ENCODE measurements around the gene SERF2. TPM values are rescaled to one million over a fixed set of nuclear protein-coding genes. Genes with fewer than 3 reads are reported as not detected.

The SERF2 gene
- total and polyA plus RNA-seq, 2 of the 13 experiments (the other 11 are each of a cell fraction or from before 2014, with no cell fraction given) = 811 to 1,257 TPM

DNA sequence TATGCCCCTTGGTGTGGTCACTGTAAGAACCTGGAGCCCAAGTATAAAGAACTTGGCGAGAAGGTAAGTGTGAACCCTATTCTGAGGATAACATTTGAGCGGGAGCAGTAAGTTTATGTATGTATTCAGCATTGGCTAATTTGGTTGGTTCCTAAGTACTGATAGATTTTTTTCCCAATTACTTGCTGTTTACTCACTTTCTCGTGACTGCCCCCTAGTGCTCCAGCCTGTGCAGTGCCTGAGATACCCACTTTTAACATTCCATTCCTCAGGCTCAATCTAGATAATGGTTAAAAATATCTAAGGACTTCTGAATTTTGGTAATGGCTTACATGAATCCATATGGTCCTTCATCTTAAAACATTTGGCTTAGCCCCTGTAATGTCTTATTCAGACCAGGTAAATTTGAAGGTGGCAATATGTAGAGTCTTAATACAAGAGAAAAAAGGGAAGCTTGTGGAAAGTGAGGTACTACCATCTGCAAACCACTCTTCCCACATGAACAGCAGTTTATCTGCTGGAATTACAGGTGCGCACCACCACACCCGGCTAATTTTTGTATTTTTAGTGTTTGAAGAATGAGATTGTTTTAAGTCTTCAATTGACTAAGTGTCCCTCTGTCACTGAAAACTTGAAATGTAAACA lies 22.4 kb upstream of the SERF2 start:
- FAIRE-seq = peak; percentile 52
- peak; percentile 69 for ATAC-seq
- DNase-seq (ENCODE audit: low spot score) = peak; percentile 50
- H3K4me1 ChIP-seq (ENCODE audit: insufficient read depth, low read length) = 0 out of 2 replicates have a peak, but pooled peaks cover under 1% of the 10 kb centered on the region
- H2AFZ ChIP-seq (ENCODE audit: low read length) = no peak overlapping the region
- CTCF ChIA-PET (ENCODE audit: low intra/inter-chr PET ratio, low total read pairs) = no interaction called here
- no peaks in the 10 kb centered on the region for H3K27me3 ChIP-seq (ENCODE audit: control insufficient read depth in 1 of 2, insufficient read depth in 2 of 2, low read length in 2 of 2)
- no TSS peak for BruUV-seq (replicated peaks)
- H3K9me3 ChIP-seq (ENCODE audit: low read length) = no peaks in the 10 kb centered on the region
- H3K9ac ChIP-seq (ENCODE audit: insufficient read depth, low read depth, low read length) = no peak overlapping the region
- POLR2A ChIA-PET = no interaction called here
- H3K4me3 ChIP-seq (replicated peaks in 1 of 3; ENCODE audit: insufficient read depth in 1 of 3, low read depth in 2 of 3, low read length in 3 of 3) = no peak overlapping the region
- H3K27ac ChIP-seq (ENCODE audit: extremely low read length, insufficient read depth, low read length) = no peak overlapping the region
- in situ Hi-C loops (cut with HindIII; ENCODE audit: extremely low pct_ligation_motif_present, low pct_unique_long_range_greater_than_20kb) (loop anchor here (10.0 to 25.0 kb wide), 2 partner anchors 255 to 332 kb away; partner anchors contain the start of gene MAP1A), intact Hi-C loops (cut with micrococcal nuclease; ENCODE audit: unreplicated experiment) (no loop called here)
- H3K36me3 ChIP-seq (replicated peaks in 1 of 2; ENCODE audit: control insufficient read depth in 1 of 2, insufficient read depth in 2 of 2, low read length in 2 of 2) = peaks cover 13 to 80% of the 10 kb centered on the region in 2 experiments
- 79% methylated on average over 5 of the region's 5 CpGs for WGBS (ENCODE audit: low lambda C conversion rate)
- H4K20me1 ChIP-seq (ENCODE audit: insufficient read depth, low read length) = no peaks in the 10 kb centered on the region
- H3K4me2 ChIP-seq (ENCODE audit: low read depth, low read length) = no peak overlapping the region
- H3K79me2 ChIP-seq (ENCODE audit: insufficient read depth, low read length) = peaks cover 1% of the 10 kb centered on the region
- TF ChIP-seq, protein P1, sequence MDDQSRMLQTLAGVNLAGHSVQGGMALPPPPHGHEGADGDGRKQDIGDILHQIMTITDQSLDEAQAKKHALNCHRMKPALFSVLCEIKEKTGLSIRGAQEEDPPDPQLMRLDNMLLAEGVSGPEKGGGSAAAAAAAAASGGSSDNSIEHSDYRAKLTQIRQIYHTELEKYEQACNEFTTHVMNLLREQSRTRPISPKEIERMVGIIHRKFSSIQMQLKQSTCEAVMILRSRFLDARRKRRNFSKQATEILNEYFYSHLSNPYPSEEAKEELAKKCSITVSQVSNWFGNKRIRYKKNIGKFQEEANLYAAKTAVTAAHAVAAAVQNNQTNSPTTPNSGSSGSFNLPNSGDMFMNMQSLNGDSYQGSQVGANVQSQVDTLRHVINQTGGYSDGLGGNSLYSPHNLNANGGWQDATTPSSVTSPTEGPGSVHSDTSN (CRISPR knock-in tag; IDR thresholded peaks at IDR 0.05; ENCODE audit: borderline replicate concordance) = no peak
- TF ChIP-seq XBP1 (CRISPR knock-in tag; IDR thresholded peaks at IDR 0.05) (no peak), ZNF709 (CRISPR knock-in tag; IDR thresholded peaks at IDR 0.05) (no peak), STAG1 (CRISPR knock-in tag; IDR thresholded peaks at IDR 0.05) (peak; percentile 32), ESRRA (CRISPR knock-in tag; IDR thresholded peaks at IDR 0.05; ENCODE audit: low read depth) (no peak), HNRNPUL1 (IDR thresholded peaks at IDR 0.05; ENCODE audit: low read depth, low read length) (no peak), ZNF331 (CRISPR knock-in tag; IDR thresholded peaks at IDR 0.05) (no peak), CREM (IDR thresholded peaks at IDR 0.05) (no peak), CREM (CRISPR knock-in tag; IDR thresholded peaks at IDR 0.05) (no peak), ZNF543 (CRISPR knock-in tag; IDR thresholded peaks at IDR 0.05) (no peak), SMC3 (IDR thresholded peaks at IDR 0.05; ENCODE audit: low read length) (peak; percentile 28; the same call in 1 of the 2 replicates), TEAD3 (CRISPR knock-in tag; optimal IDR thresholded peaks at IDR 0.05; ENCODE audit: borderline replicate concordance) (peak; percentile 22), TMF1 (CRISPR knock-in tag; IDR thresholded peaks at IDR 0.05; ENCODE audit: low read depth) (no peak), RXRB (CRISPR knock-in tag; IDR thresholded peaks at IDR 0.05; ENCODE audit: borderline replicate concordance) (no peak), SOX13 (IDR thresholded peaks at IDR 0.05) (no peak), SOX13 (CRISPR knock-in tag; conservative IDR thresholded peaks at IDR 0.05 in 1 of 2, IDR thresholded peaks at IDR 0.05 in 1 of 2) (no peak), NFKB2 (CRISPR knock-in tag; IDR thresholded peaks at IDR 0.05; ENCODE audit: borderline replicate concordance) (no peak), DMAP1 (CRISPR knock-in tag; IDR thresholded peaks at IDR 0.05) (no peak), FIP1L1 (IDR thresholded peaks at IDR 0.05; ENCODE audit: borderline replicate concordance, insufficient read depth, low read depth, low read length) (no peak), TBL1XR1 (IDR thresholded peaks at IDR 0.05; ENCODE audit: borderline replicate concordance, low read length, partially characterized antibody) (no peak)
- TF ChIP-seq, protein P2, sequence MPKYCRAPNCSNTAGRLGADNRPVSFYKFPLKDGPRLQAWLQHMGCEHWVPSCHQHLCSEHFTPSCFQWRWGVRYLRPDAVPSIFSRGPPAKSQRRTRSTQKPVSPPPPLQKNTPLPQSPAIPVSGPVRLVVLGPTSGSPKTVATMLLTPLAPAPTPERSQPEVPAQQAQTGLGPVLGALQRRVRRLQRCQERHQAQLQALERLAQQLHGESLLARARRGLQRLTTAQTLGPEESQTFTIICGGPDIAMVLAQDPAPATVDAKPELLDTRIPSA (CRISPR knock-in tag; IDR thresholded peaks at IDR 0.05; ENCODE audit: borderline replicate concordance) = no peak
- TF ChIP-seq, protein P3, sequence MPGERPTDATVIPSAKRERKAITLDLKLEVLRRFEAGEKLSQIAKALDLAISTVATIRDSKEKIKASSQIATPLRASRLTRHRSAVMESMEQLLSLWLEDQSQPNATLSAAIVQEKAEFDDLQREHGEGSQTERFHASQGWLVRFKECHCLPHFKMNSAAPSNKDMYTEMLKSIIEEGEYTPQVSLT (CRISPR knock-in tag; IDR thresholded peaks at IDR 0.05; ENCODE audit: borderline replicate concordance, low read depth) = no peak
- TF ChIP-seq, protein P4, sequence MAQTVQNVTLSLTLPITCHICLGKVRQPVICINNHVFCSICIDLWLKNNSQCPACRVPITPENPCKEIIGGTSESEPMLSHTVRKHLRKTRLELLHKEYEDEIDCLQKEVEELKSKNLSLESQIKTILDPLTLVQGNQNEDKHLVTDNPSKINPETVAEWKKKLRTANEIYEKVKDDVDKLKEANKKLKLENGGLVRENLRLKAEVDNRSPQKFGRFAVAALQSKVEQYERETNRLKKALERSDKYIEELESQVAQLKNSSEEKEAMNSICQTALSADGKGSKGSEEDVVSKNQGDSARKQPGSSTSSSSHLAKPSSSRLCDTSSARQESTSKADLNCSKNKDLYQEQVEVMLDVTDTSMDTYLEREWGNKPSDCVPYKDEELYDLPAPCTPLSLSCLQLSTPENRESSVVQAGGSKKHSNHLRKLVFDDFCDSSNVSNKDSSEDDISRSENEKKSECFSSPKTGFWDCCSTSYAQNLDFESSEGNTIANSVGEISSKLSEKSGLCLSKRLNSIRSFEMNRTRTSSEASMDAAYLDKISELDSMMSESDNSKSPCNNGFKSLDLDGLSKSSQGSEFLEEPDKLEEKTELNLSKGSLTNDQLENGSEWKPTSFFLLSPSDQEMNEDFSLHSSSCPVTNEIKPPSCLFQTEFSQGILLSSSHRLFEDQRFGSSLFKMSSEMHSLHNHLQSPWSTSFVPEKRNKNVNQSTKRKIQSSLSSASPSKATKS (CRISPR knock-in tag; IDR thresholded peaks at IDR 0.05) = no peak

All from HepG2 (cell line).